Liver (tissue), 9 donors: ENCODE results near the gene CAPN7. TPM values are rescaled to one million over a fixed set of nuclear protein-coding genes. Genes with fewer than 3 reads are reported as not detected.

Experiments used
- DNase-seq: peaks from one replicate; pipeline ENCODE4 v3.0.0-alpha.2; 2017; ENCODE audit warnings: low spot score
- H3K27ac ChIP-seq, 2 donors: one replicate each; pipeline ENCODE4 v1.7.0; 2013; ENCODE audit warnings: inconsistent platforms in 2 of 2, low read length in 2 of 2, control low read depth in 1 of 2, low read depth in 1 of 2, mild to moderate bottlenecking in 1 of 2
- H3K27me3 ChIP-seq, 4 donors: one replicate each; pipeline versions ENCODE4 v1.6.1 to v1.7.0; 2013; ENCODE audit warnings: low read length in 3 of 4, inconsistent platforms in 1 of 4, mild to moderate bottlenecking in 1 of 4, moderate library complexity in 1 of 4; ENCODE audit not compliant: control insufficient read depth in 4 of 4, insufficient read depth in 4 of 4
- H3K36me3 ChIP-seq, 4 donors: one replicate each; pipeline versions ENCODE4 v1.6.1 to v1.7.0; 2013; ENCODE audit warnings: low read length in 3 of 4, mild to moderate bottlenecking in 3 of 4, low read depth in 1 of 4, moderate library complexity in 1 of 4; ENCODE audit not compliant: control insufficient read depth in 4 of 4, insufficient read depth in 3 of 4
- H3K4me1 ChIP-seq, 4 donors: one replicate each; pipeline versions ENCODE4 v1.6.1 to v1.7.0; 2013; ENCODE audit warnings: low read length in 3 of 4, mild to moderate bottlenecking in 3 of 4, moderate library complexity in 1 of 4; ENCODE audit not compliant: control insufficient read depth in 4 of 4, insufficient read depth in 4 of 4
- H3K4me3 ChIP-seq, 3 donors: one replicate each; pipeline versions ENCODE4 v1.6.1 to v1.7.0; 2013; ENCODE audit warnings: low read length in 3 of 3, control low read depth in 1 of 3, low read depth in 1 of 3, mild to moderate bottlenecking in 1 of 3
- H3K9ac ChIP-seq, 2 donors: one replicate each; pipeline ENCODE4 v1.7.0; 2013; ENCODE audit warnings: low read length in 2 of 2, mild to moderate bottlenecking in 2 of 2, moderate library complexity in 2 of 2, control low read depth in 1 of 2, low read depth in 1 of 2
- H3K9me3 ChIP-seq, 4 donors: one replicate each; pipeline versions ENCODE4 v1.6.1 to v1.7.0; 2013; ENCODE audit warnings: low read length in 3 of 4; ENCODE audit not compliant: control insufficient read depth in 4 of 4
- ATF3 ChIP-seq: IDR thresholded peaks from 2 replicates; pipeline ENCODE4 v1.6.1; 2016; ENCODE audit warnings: antibody characterized with exemption
- CTCF ChIP-seq: fragments of 150-350 bp; IDR thresholded peaks from 2 replicates; pipeline ENCODE4 v1.5.1; 2017; ENCODE audit warnings: improper control_type of control experiment, low read depth, low read length; ENCODE audit not compliant: missing input control
- EGR1 ChIP-seq, 2 donors: IDR thresholded peaks; 2 replicates each; pipeline ENCODE4 v1.6.1; 2016 to 2018; ENCODE audit warnings: antibody characterized with exemption in 2 of 2, low read depth in 2 of 2
- FOXA1 ChIP-seq: IDR thresholded peaks from 2 replicates; pipeline ENCODE4 v1.6.1; 2016; ENCODE audit warnings: antibody characterized with exemption
- GABPA ChIP-seq, 2 donors: IDR thresholded peaks in 1 of 2; conservative IDR thresholded peaks in 1 of 2; 2 replicates each; pipeline ENCODE4 v1.6.1; 2016; ENCODE audit warnings: antibody characterized with exemption in 2 of 2, mild to moderate bottlenecking in 1 of 2, moderate library complexity in 1 of 2
- HNF4A ChIP-seq, 2 donors: conservative IDR thresholded peaks; 2 replicates each; pipeline ENCODE4 v1.6.1; 2016; ENCODE audit warnings: antibody characterized with exemption in 2 of 2, mild to moderate bottlenecking in 2 of 2
- HNF4G ChIP-seq: IDR thresholded peaks from 2 replicates; pipeline ENCODE4 v1.6.1; 2016; ENCODE audit warnings: antibody characterized with exemption
- JUND ChIP-seq, 2 donors: IDR thresholded peaks; 2 replicates each; pipeline ENCODE4 v1.6.1; 2016; ENCODE audit warnings: antibody characterized with exemption in 2 of 2
- NR2F2 ChIP-seq: IDR thresholded peaks from 2 replicates; pipeline ENCODE4 v1.6.1; 2016; ENCODE audit warnings: antibody characterized with exemption
- RAD21 ChIP-seq, 2 donors: IDR thresholded peaks; 2 replicates each; pipeline ENCODE4 v1.6.1; 2016; ENCODE audit warnings: antibody characterized with exemption in 2 of 2, mild to moderate bottlenecking in 2 of 2
- REST ChIP-seq: IDR thresholded peaks from 2 replicates; pipeline ENCODE4 v1.6.1; 2016; ENCODE audit warnings: antibody characterized with exemption, mild to moderate bottlenecking
- RXRA ChIP-seq, 2 donors: IDR thresholded peaks; 2 replicates each; pipeline ENCODE4 v1.6.1; 2017 to 2018; ENCODE audit warnings: antibody characterized with exemption in 2 of 2, mild to moderate bottlenecking in 1 of 2
- TAF1 ChIP-seq: conservative IDR thresholded peaks from 2 replicates; pipeline ENCODE4 v1.6.1; 2016; ENCODE audit warnings: antibody characterized with exemption, mild to moderate bottlenecking
- YY1 ChIP-seq: IDR thresholded peaks from 2 replicates; pipeline ENCODE4 v1.6.1; 2016; ENCODE audit warnings: antibody characterized with exemption, mild to moderate bottlenecking
- WGBS: extraction: QIAGEN DNeasy Blood & Tissue Kit; methylation state at CpG from one replicate; pipeline ENCODE4 v1.1.7; 2013; 5-methylcytosine and 5-hydroxymethylcytosine counted together
- polyA plus RNA-seq, 2 donors: library from polyadenylated mRNA; stranded (reverse) in 1 of 2; unstranded in 1 of 2; fragments of 200-250 nt in 1 of 2; fragments of >200 nt in 1 of 2; fragmentation: Nextera tagmentation in 1 of 2; extraction: Ambion mirVana in 1 of 2; gene quantifications; one replicate each; pipeline versions ENCODE4 v1.2.1 to v1.2.3, GENCODE V29; 2013 to 2015
- total RNA-seq, 2 donors: library from RNA; depleted of rRNA; stranded (reverse); fragments of >200 nt; gene quantifications; one replicate each; pipeline ENCODE4 v1.2.3, GENCODE V29; 2014
- TF ChIP-seq, protein P1 (sequence below): IDR thresholded peaks from 2 replicates; pipeline ENCODE4 v1.6.1; 2016; ENCODE audit warnings: antibody characterized with exemption
- donor health status: healthy.
- donor health status: healthy.
- donor health status: healthy.
- donor health status: healthy.
- donor health status: healthy.

The CAPN7 gene
- total and polyA plus RNA-seq, 4 donors = 9.5 to 41.9 (median 17.9) TPM

DNA sequence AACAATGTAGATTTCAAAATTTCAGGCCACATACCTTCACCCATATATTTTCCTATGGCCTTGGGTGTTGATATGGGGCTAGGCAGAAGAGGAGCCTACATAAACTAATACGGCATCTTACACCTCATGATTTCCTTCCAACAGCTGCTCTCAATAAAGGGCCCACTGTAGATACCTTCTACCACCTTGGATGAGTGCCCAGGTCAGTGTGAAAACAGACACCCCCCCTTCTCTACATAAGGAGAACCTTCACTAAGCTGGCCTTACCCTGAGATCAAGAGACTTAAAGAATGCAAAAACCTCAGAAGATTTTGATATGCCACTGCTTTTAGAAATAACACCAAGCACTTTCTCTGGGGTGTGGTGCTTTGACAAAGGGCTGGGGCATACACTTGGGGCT lies 83.6 kb downstream of the CAPN7 start (continued):
- TF ChIP-seq CTCF (no peak), HNF4G (no peak), RAD21 (IDR thresholded peaks at IDR 0.05) (no peak), GABPA (IDR thresholded peaks at IDR 0.05 in 1 of 2, conservative IDR thresholded peaks at IDR 0.05 in 1 of 2) (no peak)

- peaks cover 0 to 15% (median 10%) of the 10 kb centered on the region in 4 donors for H3K4me1 ChIP-seq
- TF ChIP-seq YY1 (no peak), RXRA (IDR thresholded peaks at IDR 0.05) (no peak), FOXA1 (no peak), HNF4A (conservative IDR thresholded peaks at IDR 0.05) (no peak)
Measured at GRCh38 chr3:15290736-15291135, 84.7 kb downstream of the CAPN7 start.

GRCh38 chr3:15291589-15292541 lies 85.8 kb downstream of the CAPN7 start:
- no peaks in the 10 kb centered on the region for H3K9me3 ChIP-seq
- no peak overlapping the region for H3K9ac ChIP-seq
- WGBS = 67% methylated on average over 6 of the region's 6 CpGs
- no peak overlapping the region for H3K4me3 ChIP-seq
- TF ChIP-seq REST (no peak), NR2F2 (no peak), YY1 (no peak), TAF1 (no peak), EGR1 (IDR thresholded peaks at IDR 0.05; ENCODE audit: low read depth in 2 of 2) (no peak), FOXA1 (no peak), JUND (IDR thresholded peaks at IDR 0.05) (no peak), HNF4G (no peak), ATF3 (no peak), CTCF (no peak)
- TF ChIP-seq, protein P1, sequence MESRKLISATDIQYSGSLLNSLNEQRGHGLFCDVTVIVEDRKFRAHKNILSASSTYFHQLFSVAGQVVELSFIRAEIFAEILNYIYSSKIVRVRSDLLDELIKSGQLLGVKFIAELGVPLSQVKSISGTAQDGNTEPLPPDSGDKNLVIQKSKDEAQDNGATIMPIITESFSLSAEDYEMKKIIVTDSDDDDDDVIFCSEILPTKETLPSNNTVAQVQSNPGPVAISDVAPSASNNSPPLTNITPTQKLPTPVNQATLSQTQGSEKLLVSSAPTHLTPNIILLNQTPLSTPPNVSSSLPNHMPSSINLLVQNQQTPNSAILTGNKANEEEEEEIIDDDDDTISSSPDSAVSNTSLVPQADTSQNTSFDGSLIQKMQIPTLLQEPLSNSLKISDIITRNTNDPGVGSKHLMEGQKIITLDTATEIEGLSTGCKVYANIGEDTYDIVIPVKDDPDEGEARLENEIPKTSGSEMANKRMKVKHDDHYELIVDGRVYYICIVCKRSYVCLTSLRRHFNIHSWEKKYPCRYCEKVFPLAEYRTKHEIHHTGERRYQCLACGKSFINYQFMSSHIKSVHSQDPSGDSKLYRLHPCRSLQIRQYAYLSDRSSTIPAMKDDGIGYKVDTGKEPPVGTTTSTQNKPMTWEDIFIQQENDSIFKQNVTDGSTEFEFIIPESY = no peak
- peaks cover 0 to 15% (median 10%) of the 10 kb centered on the region in 4 donors for H3K4me1 ChIP-seq
- no peaks in the 10 kb centered on the region for H3K36me3 ChIP-seq
- peak overlapping the region; percentile 4 to 53 for H3K27ac ChIP-seq
- DNase-seq = no peak
- H3K27me3 ChIP-seq = no peaks in the 10 kb centered on the region

More at GRCh38 chr3:15290736-15291135, 84.7 kb downstream of the CAPN7 start:
- Histone ChIP-seq H3K36me3 (peaks cover 0 to 4% (median 0%) of the 10 kb centered on the region in 4 donors), H3K27me3 (no peaks in the 10 kb centered on the region), H3K4me3 (no peak overlapping the region), H3K9me3 (no peaks in the 10 kb centered on the region), H3K9ac (no peak overlapping the region), H3K27ac (peak overlapping the region in 1 of 2 donors; percentile 41)
- no peak for DNase-seq
- WGBS = 87% methylated on average over 3 of the region's 3 CpGs
